MV-4-11 (cell line): ENCODE measurements around the gene CYBC1.
"Not testable (repeated sequence)": the region's sequence is repeated elsewhere in the genome, so short reads cannot be mapped to it uniquely, and the experiment has no call there.

Experiments used
- DNase-seq: peaks from one replicate; lab custom pipeline; 2025; lab: John Stamatoyannopoulos, UW

Gene CYBC1

GRCh38 chr17:82434216-82434565 is 16.4 kb downstream of the CYBC1 start:
- DNase-seq: no peak

GRCh38 chr17:82433560-82434215 is 16.9 kb downstream of the CYBC1 start:
- no peak for DNase-seq

GRCh38 chr17:82432017-82432416 is 18.5 kb downstream of the CYBC1 start:
- DNase-seq: no peak

GRCh38 chr17:82429824-82430223 is 20.7 kb downstream of the CYBC1 start:
- no peak for DNase-seq

DNA sequence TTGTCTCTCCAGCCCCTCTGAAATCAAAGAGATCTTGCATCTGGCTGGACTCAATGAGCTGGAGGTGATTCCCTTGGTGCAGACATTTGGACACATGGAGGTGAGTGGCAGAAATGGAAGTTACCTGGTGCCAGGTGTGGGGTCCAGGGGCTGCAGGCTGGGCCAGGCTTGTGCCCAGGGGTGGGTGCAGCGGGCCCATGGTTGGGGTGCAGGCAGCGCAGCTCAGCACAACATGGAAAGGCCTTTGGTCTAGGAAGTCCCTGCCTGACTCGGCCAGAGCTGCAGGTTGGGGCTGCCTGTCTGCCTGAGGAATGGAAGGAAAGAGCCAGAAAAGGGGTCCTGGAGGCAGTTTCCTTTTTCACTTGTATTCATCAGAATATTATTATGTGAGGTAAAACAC is 22.0 kb downstream of the CYBC1 start:
- DNase-seq: no peak

GRCh38 chr17:82424863-82425159 is 25.7 kb downstream of the CYBC1 start:
- no peak for DNase-seq

- peak; percentile 58 for DNase-seq
These were observed 26.3 kb downstream of the CYBC1 start for GRCh38 chr17:82424001-82424862.

DNA sequence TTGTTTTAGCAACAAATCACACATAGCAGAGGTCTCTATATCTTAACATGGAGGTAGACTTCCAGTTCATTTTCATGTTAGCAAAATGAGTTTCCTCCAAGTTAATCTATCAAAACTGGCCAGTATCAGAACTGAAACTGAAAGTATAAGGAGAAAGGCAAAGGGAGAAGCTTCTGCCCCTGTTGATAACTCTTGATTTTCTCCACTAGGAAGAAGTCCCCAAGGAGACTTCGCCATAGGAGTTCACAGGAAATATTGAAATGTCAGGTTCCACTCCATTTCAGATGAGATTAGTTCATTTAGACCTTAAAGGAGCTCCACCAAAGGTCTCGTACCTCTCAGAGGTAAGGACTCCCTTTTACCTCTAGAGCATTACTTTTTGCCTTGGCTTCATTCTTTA is 31.0 kb downstream of the CYBC1 start:
- peak; percentile 57 for DNase-seq

- peak; percentile 61 for DNase-seq
These were observed 32.3 kb downstream of the CYBC1 start, which contains the start of the genes HEXD and OGFOD3 for GRCh38 chr17:82418001-82418986. TSS of gene HEXD (plus strand) at chr17:82418347. CDS start at chr17:82419800, 1,453 bp downstream. TSS of gene OGFOD3 (minus strand) at chr17:82418586. CDS start at chr17:82418485, 101 bp downstream.

- DNase-seq: peak; percentile 9
These were observed 33.8 kb downstream of the CYBC1 start for GRCh38 chr17:82416771-82417170.

GRCh38 chr17:82416264-82416663 is 34.3 kb downstream of the CYBC1 start:
- no peak for DNase-seq

GRCh38 chr17:82415786-82416185 is 34.8 kb downstream of the CYBC1 start:
- DNase-seq: no peak

DNA sequence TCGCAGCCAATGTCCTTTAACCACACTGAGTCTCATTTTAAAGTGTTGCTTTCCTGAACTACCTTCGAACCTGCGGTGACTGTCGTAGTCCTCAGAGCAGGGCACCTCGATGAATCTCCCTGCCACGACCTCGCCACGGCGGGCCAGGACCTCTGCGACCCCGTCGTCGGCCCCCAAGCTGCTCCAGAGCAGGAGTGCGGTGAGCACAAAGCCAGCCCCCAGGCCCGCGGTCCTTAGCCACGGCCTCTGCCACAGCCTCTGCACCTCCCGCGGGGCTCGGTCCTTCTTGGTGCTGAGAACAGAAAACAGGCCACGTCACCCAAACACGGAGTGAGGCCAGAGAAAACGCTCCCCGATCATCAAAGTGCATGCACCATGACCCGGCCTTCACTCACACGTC is 35.2 kb downstream of the CYBC1 start:
- DNase-seq: no peak

DNA sequence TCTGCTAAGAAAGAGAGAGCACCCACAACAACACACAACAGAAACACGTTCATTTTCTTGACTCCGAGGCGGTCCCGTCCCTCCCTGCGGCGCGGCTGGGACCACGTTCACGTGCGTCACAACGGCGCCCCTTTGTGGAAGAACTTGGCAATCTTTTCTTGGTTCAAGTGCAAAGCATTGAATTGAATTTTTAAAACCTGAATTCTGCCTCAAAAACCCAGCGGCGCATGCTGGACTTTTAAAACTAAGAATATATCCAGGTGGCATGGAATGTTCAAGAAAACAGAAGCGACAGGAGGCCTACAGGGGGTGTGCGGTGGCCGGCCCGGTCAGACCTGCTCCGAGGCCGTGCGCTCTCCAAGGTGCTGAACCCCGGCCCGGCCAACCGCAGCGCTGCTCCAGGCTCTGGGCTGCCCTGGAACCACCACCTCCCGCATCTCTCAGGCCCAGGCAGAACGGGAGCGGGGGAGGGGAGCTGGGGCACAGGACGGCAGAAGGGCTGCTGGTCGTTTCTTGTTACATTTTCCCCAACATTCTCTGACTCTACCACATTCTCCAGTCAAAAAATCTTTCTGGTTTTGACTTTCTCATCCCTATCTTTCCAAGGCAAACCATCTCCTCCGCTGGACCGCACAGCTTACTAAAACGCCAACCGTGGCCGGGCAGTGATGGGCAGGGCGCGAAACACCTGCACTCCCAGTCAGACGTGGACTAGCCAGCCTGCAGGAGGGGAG is 35.8 kb downstream of the CYBC1 start:
- peak; percentile 60 for DNase-seq

DNA sequence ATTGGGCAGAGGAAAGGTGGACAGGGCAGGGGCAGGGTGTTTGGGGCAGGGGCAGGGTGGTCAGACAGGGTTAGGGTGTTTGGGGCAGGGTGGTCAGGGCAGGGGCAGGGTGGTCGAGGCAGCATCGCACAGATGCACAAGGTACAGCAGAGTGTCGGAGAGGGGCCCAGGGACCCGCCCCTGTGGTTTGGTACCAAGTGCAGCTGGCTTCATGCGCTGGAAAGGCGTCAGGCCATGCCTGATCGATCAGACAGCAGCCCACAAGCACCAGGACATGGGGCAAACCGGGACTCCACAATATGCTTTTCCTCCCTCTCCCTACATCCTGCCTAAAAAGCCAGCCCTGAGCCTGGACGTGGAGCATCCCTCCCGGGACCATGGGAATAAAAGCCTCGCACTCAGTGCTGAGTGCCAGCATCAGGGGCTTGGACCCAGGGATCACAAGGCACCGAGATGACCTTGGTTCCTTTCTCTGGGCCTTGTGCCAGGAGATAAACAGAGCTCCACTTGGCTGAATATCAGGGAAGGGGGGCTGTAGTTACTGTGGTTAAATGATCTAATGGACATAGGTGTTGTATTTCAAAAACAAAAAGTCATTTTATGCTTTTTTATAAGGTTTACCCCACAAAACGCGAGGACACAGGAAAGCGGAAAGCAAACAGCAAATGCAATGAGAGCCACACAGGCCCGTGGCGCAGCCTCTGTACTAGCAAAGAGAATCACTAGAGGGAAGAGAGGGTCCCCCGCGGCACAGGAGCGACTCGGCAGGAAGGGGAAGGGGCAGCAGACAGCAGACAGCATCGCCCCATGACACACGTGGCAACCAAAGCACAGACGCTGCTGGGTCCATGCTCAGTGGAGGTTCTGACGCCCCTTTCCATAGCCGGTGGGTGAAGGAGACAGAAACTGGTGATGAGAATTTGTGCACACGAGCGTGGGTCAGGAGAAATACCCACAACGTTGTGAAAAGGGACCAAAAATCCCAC is 37.7 kb downstream of the CYBC1 start:
- DNase-seq: no peak

- DNase-seq: not testable (repeated sequence)
These were observed 38.5 kb downstream of the CYBC1 start for GRCh38 chr17:82412081-82412480.

GRCh38 chr17:82411396-82412053 is 39.0 kb downstream of the CYBC1 start:
- DNase-seq: no peak

DNA sequence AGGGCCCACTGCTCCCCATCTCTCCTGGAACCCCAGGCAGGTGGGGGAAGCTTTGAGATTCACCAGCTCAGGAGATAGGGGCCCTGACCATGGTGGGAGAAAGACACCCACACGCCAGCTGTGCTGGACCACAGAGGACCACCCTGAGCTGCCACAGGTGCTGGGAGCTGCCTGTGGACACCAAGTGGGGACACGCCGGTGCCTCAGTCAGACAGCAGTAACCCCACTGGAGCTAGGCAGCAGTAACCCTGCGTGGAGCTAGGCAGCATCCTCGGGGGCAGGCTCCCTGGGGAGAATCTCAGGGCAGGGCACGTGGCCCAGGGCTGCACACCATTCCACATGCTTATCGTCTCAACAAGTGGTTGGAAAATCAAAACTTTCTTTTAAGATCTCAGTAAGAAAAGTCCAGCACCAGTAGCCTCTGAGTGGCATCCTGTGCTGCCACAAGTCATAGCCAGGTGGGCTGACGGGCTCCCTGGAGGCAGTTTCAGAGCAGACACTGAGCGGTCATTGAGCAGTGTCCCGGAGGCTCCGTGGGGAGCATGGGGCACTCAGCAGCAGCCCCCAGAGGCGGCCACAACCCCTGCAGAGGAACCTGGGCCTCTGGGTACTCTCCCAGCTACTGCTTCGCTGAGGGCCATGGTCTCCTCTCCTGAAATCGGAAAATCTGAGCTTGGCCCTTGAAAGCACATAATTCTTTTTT is 40.4 kb downstream of the CYBC1 start:
- no peak for DNase-seq

GRCh38 chr17:82408938-82409318 is 41.6 kb downstream of the CYBC1 start:
- DNase-seq: no peak
